HepG2 (cell line): ENCODE measurements around the gene SMURF2. TPM values are rescaled to one million over a fixed set of nuclear protein-coding genes. Genes with fewer than 3 reads are reported as not detected.

Source experiments
- ATAC-seq: fragments of 200-7000 bp; cut with Tn5 transposase; 3 replicates; pipeline ENCODE4 v1.9.1; 2020; ENCODE audit warnings: mild to moderate bottlenecking, moderate library complexity
- BruUV-seq: library from RNA; stranded (reverse); fragments of 400-500 nt; replicated peaks from 2 replicates; lab custom pipeline; 2021; lab: Mats Ljungman, UMichigan
- CTCF ChIA-PET: fragments of 300-600 bp; formaldehyde crosslinking; extraction: SDS; loops from one replicate; lab custom pipeline; 2021; ENCODE audit warnings: low total read pairs, inconsistent platforms, low intra/inter-chr PET ratio; lab: Yijun Ruan, JAX
- POLR2A ChIA-PET: fragments of 350-600 bp; sonication (Branson Sonifier 250); formaldehyde crosslinking; loops from one replicate; lab custom pipeline; 2020; ENCODE audit warnings: antibody characterized with exemption, inconsistent platforms; lab: Yijun Ruan, JAX
- DNase-seq: peaks from one replicate; pipeline ENCODE4 v3.0.0-alpha.2; 2015; ENCODE audit warnings: low spot score
- FAIRE-seq: peaks from 3 replicates; lab custom pipeline; 2011; peaks lifted over from hg19 to GRCh38; lab: Jason Lieb, UNC
- H2AFZ ChIP-seq: one replicate; pipeline ENCODE4 v1.6.1; 2011; ENCODE audit warnings: low read length, inconsistent platforms
- H3K27ac ChIP-seq: fragments of 300-600 bp; 3 replicates; pipeline ENCODE4 v1.8.0; 2011; ENCODE audit warnings: mixed run types, mild to moderate bottlenecking, mixed read lengths, low read length, inconsistent platforms; ENCODE audit not compliant: insufficient read depth; ENCODE audit errors: extremely low read length
- H3K27me3 ChIP-seq, 2 experiments: fragments of 200-600 bp in 1 of 2; 2 replicates in 1 of 2; 3 replicates in 1 of 2; pipeline versions ENCODE4 v1.6.0 to v1.8.0; 2011; ENCODE audit warnings: low read length in 2 of 2, mild to moderate bottlenecking in 2 of 2, moderate library complexity in 2 of 2, inconsistent platforms in 1 of 2; ENCODE audit not compliant: insufficient read depth in 2 of 2, control insufficient read depth in 1 of 2
- H3K36me3 ChIP-seq, 2 experiments: fragments of 200-600 bp in 1 of 2; replicated peaks in 1 of 2; 2 replicates in 1 of 2; 3 replicates in 1 of 2; pipeline versions ENCODE4 v1.5.1 to v1.8.0; 2011; ENCODE audit warnings: low read length in 2 of 2, inconsistent platforms in 1 of 2; ENCODE audit not compliant: insufficient read depth in 2 of 2, control insufficient read depth in 1 of 2
- H3K4me1 ChIP-seq: 2 replicates; pipeline ENCODE4 v1.5.1; 2012; ENCODE audit warnings: low read length, inconsistent platforms; ENCODE audit not compliant: insufficient read depth
- H3K4me2 ChIP-seq: 2 replicates; pipeline ENCODE4 v1.6.0; 2011; ENCODE audit warnings: low read depth, low read length, inconsistent platforms
- H3K4me3 ChIP-seq, 3 experiments: fragments of 200-600 bp in 1 of 3; sonication (generic), shearing (Covaris generic) in 1 of 3; replicated peaks in 1 of 3; 2 replicates each; pipeline ENCODE4 v1.5.1; 2011 to 2016; ENCODE audit warnings: low read length in 3 of 3, inconsistent platforms in 2 of 3, low read depth in 2 of 3, mild to moderate bottlenecking in 2 of 3, control low read depth in 1 of 3, mixed read lengths in 1 of 3; ENCODE audit not compliant: insufficient read depth in 1 of 3
- H3K79me2 ChIP-seq: one replicate; pipeline ENCODE4 v1.6.1; 2011; ENCODE audit warnings: low read length, inconsistent platforms; ENCODE audit not compliant: insufficient read depth
- H3K9ac ChIP-seq: 2 replicates; pipeline ENCODE4 v1.6.0; 2011; ENCODE audit warnings: mild to moderate bottlenecking, low read depth, low read length, inconsistent platforms; ENCODE audit not compliant: insufficient read depth
- H3K9me3 ChIP-seq: 2 replicates; pipeline ENCODE4 v1.5.1; 2012; ENCODE audit warnings: mild to moderate bottlenecking, low read length
- H4K20me1 ChIP-seq: 2 replicates; pipeline ENCODE4 v1.6.0; 2011; ENCODE audit warnings: inconsistent platforms, mild to moderate bottlenecking, low read length, moderate library complexity; ENCODE audit not compliant: insufficient read depth
- JUND ChIP-seq: sonication (generic); formaldehyde crosslinking; IDR thresholded peaks from 2 replicates; pipeline ENCODE4 v1.8.0; 2022; ENCODE audit warnings: mild to moderate bottlenecking, missing genetic modification reagents
- RBFOX2 ChIP-seq: fragments of 200-400 bp; formaldehyde crosslinking; IDR thresholded peaks from 2 replicates; pipeline ENCODE4 v1.6.1; 2017; ENCODE audit warnings: low read depth, mild to moderate bottlenecking, low read length
- SUZ12 ChIP-seq: fragments of 150-350 bp; IDR thresholded peaks from 2 replicates; pipeline ENCODE4 v1.6.1; 2014; ENCODE audit warnings: low read depth, low read length
- ZFP36L2 ChIP-seq: sonication (generic); formaldehyde crosslinking; IDR thresholded peaks from 2 replicates; pipeline ENCODE4 v1.4.0; 2020; ENCODE audit warnings: missing genetic modification reagents
- WGBS: methylation state at CpG from one replicate; pipeline ENCODE4 v1.1.6; 2017; ENCODE audit warnings: low lambda C conversion rate; 5-methylcytosine and 5-hydroxymethylcytosine counted together
- in situ Hi-C: cut with HindIII; loops from 2 replicates; pipeline ENCODE4 v1.10.0; 2017; ENCODE audit warnings: low pct_unique_long_range_greater_than_20kb; ENCODE audit not compliant: extremely low pct_ligation_motif_present
- intact Hi-C: fragments of 100-400 bp; cut with micrococcal nuclease; formaldehyde crosslinking; loops from one replicate; pipeline ENCODE4 v1.10.0; 2022; ENCODE audit not compliant: unreplicated experiment
- polyA plus RNA-seq, 8 experiments: library from polyadenylated mRNA; depleted of rRNA in 3 of 8; stranded (reverse) in 7 of 8; unstranded in 1 of 8; fragments of >200 nt; fragmentation: Illumina TruSeq in 4 of 8; extraction: Trizol in 4 of 8; gene quantifications; 2 replicates each; pipeline versions ENCODE4 v1.2.1 to v1.2.3, GENCODE V29; 2011 to 2016; ENCODE audit warnings: low read depth in 4 of 8, missing spikeins in 1 of 8, mixed read lengths in 1 of 8; ENCODE audit not compliant: insufficient read depth in 1 of 8
- total RNA-seq, 5 experiments: library from RNA; depleted of rRNA; stranded (reverse); fragments of >200 nt; fragmentation: Illumina TruSeq; extraction: Trizol; gene quantifications; 2 replicates each; pipeline ENCODE4 v1.2.3, GENCODE V29; 2016; ENCODE audit warnings: low read depth in 1 of 5
- TF ChIP-seq, protein P1 (sequence below): sonication (generic); formaldehyde crosslinking; IDR thresholded peaks from 2 replicates; pipeline ENCODE4 v1.5.1; 2020; ENCODE audit warnings: missing genetic modification reagents, mild to moderate bottlenecking, borderline replicate concordance
- TF ChIP-seq, protein P2 (sequence below): sonication (generic); formaldehyde crosslinking; IDR thresholded peaks from 2 replicates; pipeline ENCODE4 v1.4.0; 2020; ENCODE audit warnings: mild to moderate bottlenecking, missing genetic modification reagents

SMURF2 gene
- total and polyA plus RNA-seq, 2 of the 13 experiments (the other 11 are each of a cell fraction or from before 2014, with no cell fraction given) = 14.9 to 24.3 TPM

DNA sequence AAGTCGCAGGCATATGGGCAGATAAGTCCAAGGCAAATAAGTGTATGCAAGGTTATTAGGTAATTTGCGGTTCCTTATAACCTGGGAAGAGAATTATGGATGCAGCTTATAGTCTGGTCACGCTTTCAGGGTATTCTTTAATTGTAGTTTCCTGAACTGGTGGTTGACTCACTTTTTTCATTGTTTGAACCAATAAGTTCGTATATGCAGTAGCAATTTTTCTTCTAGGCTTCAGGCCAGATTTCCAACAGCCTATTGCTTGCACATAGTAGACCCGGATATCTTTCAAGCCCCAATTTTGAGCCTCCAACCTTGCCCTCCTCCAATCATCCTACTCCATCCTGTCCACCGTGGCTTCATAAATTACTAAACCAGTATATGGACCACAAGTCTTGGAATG lies 142.5 kb downstream of the SMURF2 start:
- FAIRE-seq = no peak
- in situ Hi-C loops = no loop called here
- no peak for DNase-seq
- BruUV-seq = no TSS peak
- ATAC-seq = no peak
- Histone ChIP-seq H2AFZ (no peak overlapping the region), H3K9ac (no peak overlapping the region), H3K4me2 (no peak overlapping the region), H3K9me3 (no peaks in the 10 kb centered on the region), H3K4me3 (no peak overlapping the region), H3K27ac (no peak overlapping the region), H3K79me2 (no peaks in the 10 kb centered on the region), H4K20me1 (no peaks in the 10 kb centered on the region), H3K27me3 (no peaks in the 10 kb centered on the region), H3K4me1 (no peaks in the 10 kb centered on the region), H3K36me3 (peaks cover 35 to 88% of the 10 kb centered on the region in 2 experiments)
- intact Hi-C loops = loop anchor here (2.0 kb wide), 1 partner anchor 39 kb away; no protein-coding TSS in a partner anchor
- TF ChIP-seq, protein P1, sequence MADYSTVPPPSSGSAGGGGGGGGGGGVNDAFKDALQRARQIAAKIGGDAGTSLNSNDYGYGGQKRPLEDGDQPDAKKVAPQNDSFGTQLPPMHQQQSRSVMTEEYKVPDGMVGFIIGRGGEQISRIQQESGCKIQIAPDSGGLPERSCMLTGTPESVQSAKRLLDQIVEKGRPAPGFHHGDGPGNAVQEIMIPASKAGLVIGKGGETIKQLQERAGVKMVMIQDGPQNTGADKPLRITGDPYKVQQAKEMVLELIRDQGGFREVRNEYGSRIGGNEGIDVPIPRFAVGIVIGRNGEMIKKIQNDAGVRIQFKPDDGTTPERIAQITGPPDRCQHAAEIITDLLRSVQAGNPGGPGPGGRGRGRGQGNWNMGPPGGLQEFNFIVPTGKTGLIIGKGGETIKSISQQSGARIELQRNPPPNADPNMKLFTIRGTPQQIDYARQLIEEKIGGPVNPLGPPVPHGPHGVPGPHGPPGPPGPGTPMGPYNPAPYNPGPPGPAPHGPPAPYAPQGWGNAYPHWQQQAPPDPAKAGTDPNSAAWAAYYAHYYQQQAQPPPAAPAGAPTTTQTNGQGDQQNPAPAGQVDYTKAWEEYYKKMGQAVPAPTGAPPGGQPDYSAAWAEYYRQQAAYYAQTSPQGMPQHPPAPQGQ = no peak
- TF ChIP-seq RBFOX2 (peak; percentile 37; the same call in 1 of the 2 replicates), SUZ12 (no peak), ZFP36L2 (CRISPR knock-in tag) (no peak)
- POLR2A ChIA-PET = interaction anchor here (1.2 to 1.7 kb wide), 2 partner anchors 9 to 13 kb away, joined by 4 to 5 read pairs; partner anchors contain the start of gene CEP95
- CTCF ChIA-PET = no interaction called here
- 98% methylated on average over 6 of the region's 6 CpGs for WGBS

DNA sequence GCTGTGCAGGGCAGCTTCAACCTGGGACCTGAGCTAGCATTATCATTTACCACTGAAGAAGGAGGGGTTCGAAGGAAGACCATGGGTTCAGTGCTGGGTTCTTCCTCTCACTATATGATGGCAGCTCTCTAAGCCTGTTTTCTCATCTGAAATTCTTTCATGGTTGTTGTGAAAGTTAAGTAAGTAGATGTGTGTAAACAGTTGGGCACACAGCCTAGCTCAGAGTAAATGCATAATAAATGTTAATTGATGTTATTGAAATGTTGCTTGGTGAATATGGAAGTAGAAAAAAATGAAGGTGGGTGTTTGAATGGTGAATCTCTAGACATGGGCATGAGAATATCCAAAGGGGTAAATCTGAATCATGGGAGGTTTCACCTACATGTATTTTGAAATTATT lies 146.3 kb downstream of the SMURF2 start:
- Histone ChIP-seq H3K4me2 (no peak overlapping the region), H3K9me3 (no peaks in the 10 kb centered on the region), H3K27me3 (no peaks in the 10 kb centered on the region)
- TF ChIP-seq JUND = no peak
- TF ChIP-seq, protein P2, sequence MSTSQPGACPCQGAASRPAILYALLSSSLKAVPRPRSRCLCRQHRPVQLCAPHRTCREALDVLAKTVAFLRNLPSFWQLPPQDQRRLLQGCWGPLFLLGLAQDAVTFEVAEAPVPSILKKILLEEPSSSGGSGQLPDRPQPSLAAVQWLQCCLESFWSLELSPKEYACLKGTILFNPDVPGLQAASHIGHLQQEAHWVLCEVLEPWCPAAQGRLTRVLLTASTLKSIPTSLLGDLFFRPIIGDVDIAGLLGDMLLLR (CRISPR knock-in tag) = no peak
- TF ChIP-seq, all 625 proteins: peak for 0
- Histone ChIP-seq H3K9ac (no peak overlapping the region), H3K4me1 (no peaks in the 10 kb centered on the region), H3K27ac (no peak overlapping the region), H2AFZ (no peak overlapping the region), H3K4me3 (no peak overlapping the region), H3K79me2 (peaks cover 8% of the 10 kb centered on the region), H3K36me3 (peaks cover 23 to 88% of the 10 kb centered on the region in 2 experiments), H4K20me1 (no peaks in the 10 kb centered on the region)
- intact Hi-C loops (no loop called here), in situ Hi-C loops (no loop called here)
- CTCF ChIA-PET = no interaction called here
- 100% methylated on average over 1 of the region's 1 CpG for WGBS
- POLR2A ChIA-PET = interaction anchor here (2.2 kb wide), 1 partner anchor 10 kb away, joined by 15 read pairs; the partner anchor contains the start of genes CEP95 and DDX5
- no TSS peak for BruUV-seq
- no peak for DNase-seq
- FAIRE-seq = no peak
- ATAC-seq = no peak
